H1 (cell line): ENCODE results near the gene RNF41. TPM values are rescaled to one million over a fixed set of nuclear protein-coding genes. Genes with fewer than 3 reads are reported as not detected.

Experiments used
- CTCF ChIA-PET: fragments of 300-600 bp; sonication (Branson Sonifier 250); formaldehyde crosslinking; loops from one replicate; lab custom pipeline; 2021; ENCODE audit not compliant: partially characterized antibody; lab: Charles Lee
- POLR2A ChIA-PET: fragments of 300-600 bp; sonication (Branson Sonifier 250); formaldehyde crosslinking; loops from one replicate; lab custom pipeline; 2021; ENCODE audit warnings: inconsistent platforms; ENCODE audit not compliant: partially characterized antibody; lab: Charles Lee
- DNase-seq, 2 experiments: peaks; one replicate each; pipeline versions ENCODE4 v3.0.0 to v3.0.0-alpha.2; 2010 to 2022; ENCODE audit warnings: low spot score in 2 of 2, low read depth in 1 of 2, mixed read lengths in 1 of 2
- FAIRE-seq: peaks from 2 replicates; lab custom pipeline; 2011; peaks lifted over from hg19 to GRCh38; lab: Jason Lieb, UNC
- H2AFZ ChIP-seq: 2 replicates; pipeline ENCODE4 v1.8.1; 2012; ENCODE audit warnings: low read length, inconsistent platforms
- H2AK5ac ChIP-seq: 2 replicates; pipeline ENCODE4 v1.6.1; 2013; ENCODE audit warnings: low read depth, low read length
- H2BK120ac ChIP-seq: replicated peaks from 2 replicates; pipeline ENCODE3; 2013; ENCODE audit warnings: low read depth, low read length, inconsistent platforms
- H2BK12ac ChIP-seq: 2 replicates; pipeline ENCODE4 v1.6.1; 2013; ENCODE audit warnings: low read depth, low read length
- H2BK15ac ChIP-seq: 2 replicates; pipeline ENCODE4 v1.6.1; 2013; ENCODE audit warnings: low read length
- H2BK20ac ChIP-seq: 2 replicates; pipeline ENCODE4 v1.6.1; 2013; ENCODE audit warnings: low read length
- H2BK5ac ChIP-seq: 2 replicates; pipeline ENCODE4 v1.6.1; 2013; ENCODE audit warnings: low read depth, low read length
- H3K14ac ChIP-seq: 2 replicates; pipeline ENCODE4 v1.6.1; 2013; ENCODE audit warnings: inconsistent platforms; ENCODE audit not compliant: insufficient read length
- H3K18ac ChIP-seq: 2 replicates; pipeline ENCODE4 v1.6.1; 2013; ENCODE audit warnings: low read length; ENCODE audit errors: extremely low read depth
- H3K23ac ChIP-seq: 2 replicates; pipeline ENCODE4 v1.6.1; 2013; ENCODE audit warnings: inconsistent platforms; ENCODE audit not compliant: insufficient read length
- H3K23me2 ChIP-seq: 2 replicates; pipeline ENCODE4 v1.6.1; 2013; ENCODE audit warnings: low read depth, low read length
- H3K27ac ChIP-seq: 2 replicates; pipeline ENCODE4 v1.6.1; 2011; ENCODE audit warnings: low read depth, low read length, inconsistent platforms
- H3K27me3 ChIP-seq, 4 experiments: replicated peaks in 1 of 4; 1 replicate in 1 of 4; 2 replicates in 3 of 4; pipeline versions ENCODE4 v1.6.1 to v1.8.1; 2011 to 2013; ENCODE audit warnings: low read length in 3 of 4, mild to moderate bottlenecking in 3 of 4, inconsistent platforms in 2 of 4, mixed read lengths in 2 of 4, moderate library complexity in 1 of 4; ENCODE audit not compliant: control insufficient read depth in 3 of 4, insufficient read depth in 3 of 4; ENCODE audit errors: extremely low read depth in 1 of 4
- H3K36me3 ChIP-seq, 4 experiments: 2 replicates each; pipeline versions ENCODE4 v1.6.1 to v1.8.1; 2011 to 2013; ENCODE audit warnings: mild to moderate bottlenecking in 4 of 4, low read length in 3 of 4, moderate library complexity in 2 of 4, control low read depth in 1 of 4, inconsistent platforms in 1 of 4; ENCODE audit not compliant: insufficient read depth in 4 of 4, control insufficient read depth in 2 of 4
- H3K4ac ChIP-seq: replicated peaks from 2 replicates; pipeline ENCODE3; 2013; ENCODE audit warnings: low read length, low read depth, mixed read lengths, inconsistent platforms; ENCODE audit not compliant: insufficient read length
- H3K4me1 ChIP-seq, 4 experiments: replicated peaks in 1 of 4; 1 replicate in 1 of 4; 2 replicates in 3 of 4; pipeline versions ENCODE4 v1.6.1 to v1.8.1; 2011 to 2013; ENCODE audit warnings: low read length in 3 of 4, inconsistent platforms in 2 of 4, mixed read lengths in 1 of 4; ENCODE audit not compliant: insufficient read depth in 4 of 4, control insufficient read depth in 3 of 4
- H3K4me2 ChIP-seq, 2 experiments: 2 replicates each; pipeline versions ENCODE4 v1.6.1 to v1.8.1; 2011 to 2013; ENCODE audit warnings: low read depth in 2 of 2, low read length in 2 of 2, control low read depth in 1 of 2, inconsistent platforms in 1 of 2, mild to moderate bottlenecking in 1 of 2; ENCODE audit not compliant: insufficient read depth in 1 of 2
- H3K4me3 ChIP-seq, 4 experiments: fragments of 200-600, 300-600 bp in 1 of 4; sonication (generic), shearing (Covaris generic), sonication (Bioruptor Twin) in 1 of 4; 2 replicates each; pipeline versions ENCODE4 v1.5.1 to v1.8.1; 2011 to 2016; ENCODE audit warnings: low read length in 4 of 4, low read depth in 3 of 4, control low read depth in 2 of 4, inconsistent platforms in 2 of 4, mild to moderate bottlenecking in 2 of 4, mixed read lengths in 1 of 4, moderate library complexity in 1 of 4; ENCODE audit not compliant: insufficient read depth in 2 of 4; ENCODE audit errors: extremely low read depth in 1 of 4
- H3K56ac ChIP-seq: replicated peaks from 2 replicates; pipeline ENCODE3; 2013; ENCODE audit warnings: low read depth, mild to moderate bottlenecking, mixed read lengths, low read length, inconsistent platforms; ENCODE audit not compliant: insufficient read length
- H3K79me1 ChIP-seq: 2 replicates; pipeline ENCODE4 v1.6.1; 2013; ENCODE audit warnings: low read depth, low read length, control low read depth
- H3K79me2 ChIP-seq, 2 experiments: 2 replicates each; pipeline versions ENCODE4 v1.6.1 to v1.8.1; 2012 to 2013; ENCODE audit warnings: low read length in 2 of 2, mild to moderate bottlenecking in 2 of 2, inconsistent platforms in 1 of 2; ENCODE audit not compliant: insufficient read depth in 2 of 2, control insufficient read depth in 1 of 2
- H3K9ac ChIP-seq, 4 experiments: replicated peaks in 1 of 4; 1 replicate in 1 of 4; 2 replicates in 3 of 4; pipeline versions ENCODE4 v1.6.1 to v1.8.1; 2011 to 2013; ENCODE audit warnings: low read depth in 3 of 4, low read length in 3 of 4, control low read depth in 2 of 4, mild to moderate bottlenecking in 2 of 4, moderate library complexity in 2 of 4, inconsistent platforms in 1 of 4; ENCODE audit errors: extremely low read depth in 1 of 4
- H3K9me3 ChIP-seq, 2 experiments: 2 replicates each; pipeline versions ENCODE4 v1.6.1 to v1.8.1; 2012 to 2013; ENCODE audit warnings: mild to moderate bottlenecking in 2 of 2, moderate library complexity in 2 of 2, control low read depth in 1 of 2, inconsistent platforms in 1 of 2, low read depth in 1 of 2, low read length in 1 of 2, mixed read lengths in 1 of 2; ENCODE audit not compliant: insufficient read depth in 2 of 2
- H4K20me1 ChIP-seq, 2 experiments: replicated peaks in 1 of 2; 2 replicates each; pipeline versions ENCODE3 to v1.8.1; 2011 to 2013; ENCODE audit warnings: inconsistent platforms in 2 of 2, low read length in 2 of 2, mild to moderate bottlenecking in 1 of 2; ENCODE audit not compliant: insufficient read depth in 2 of 2, control insufficient read depth in 1 of 2
- H4K5ac ChIP-seq: 2 replicates; pipeline ENCODE4 v1.6.1; 2013; ENCODE audit warnings: low read length, low read depth, mixed read lengths, inconsistent platforms; ENCODE audit not compliant: insufficient read length
- H4K8ac ChIP-seq: 2 replicates; pipeline ENCODE4 v1.8.0; 2013; ENCODE audit warnings: mild to moderate bottlenecking, moderate library complexity, low read length, inconsistent platforms; ENCODE audit not compliant: insufficient read depth; ENCODE audit errors: extremely low read depth
- H4K91ac ChIP-seq: replicated peaks from 2 replicates; pipeline ENCODE3; 2013; ENCODE audit warnings: low read length, mixed read lengths, inconsistent platforms; ENCODE audit not compliant: insufficient read length
- ATF2 ChIP-seq: IDR thresholded peaks from 2 replicates; pipeline ENCODE4 v1.6.1; 2012; ENCODE audit warnings: low read length, inconsistent platforms
- BCL11A ChIP-seq, 2 experiments: IDR thresholded peaks; one replicate each; pipeline ENCODE4 v1.6.1; 2011; ENCODE audit warnings: low read depth in 2 of 2, low read length in 2 of 2, mild to moderate bottlenecking in 2 of 2
- CBX8 ChIP-seq: fragments of 300-800, 300-1000 bp; sonication (generic); IDR thresholded peaks from 2 replicates; pipeline ENCODE4 v1.7.1; 2016; ENCODE audit warnings: low read depth, low read length, borderline replicate concordance
- EP300 ChIP-seq, 2 experiments: IDR thresholded peaks; 1 replicate in 1 of 2; 2 replicates in 1 of 2; pipeline ENCODE4 v1.6.1; 2011 to 2012; ENCODE audit warnings: low read depth in 2 of 2, low read length in 2 of 2, mild to moderate bottlenecking in 2 of 2, borderline replicate concordance in 1 of 2, inconsistent platforms in 1 of 2, moderate library complexity in 1 of 2
- RXRA ChIP-seq: IDR thresholded peaks from 2 replicates; pipeline ENCODE4 v1.6.1; 2011; ENCODE audit warnings: low read depth, mild to moderate bottlenecking, low read length, moderate library complexity; ENCODE audit not compliant: insufficient read depth
- SIN3A ChIP-seq, 2 experiments: IDR thresholded peaks in 1 of 2; conservative IDR thresholded peaks in 1 of 2; 2 replicates each; pipeline ENCODE4 v1.6.1; 2011 to 2012; ENCODE audit warnings: low read length in 2 of 2, improper control_type of control experiment in 1 of 2, low read depth in 1 of 2, mild to moderate bottlenecking in 1 of 2
- SIX5 ChIP-seq: IDR thresholded peaks from 2 replicates; pipeline ENCODE4 v1.6.1; 2011; ENCODE audit warnings: mild to moderate bottlenecking, low read depth, low read length
- SP2 ChIP-seq: IDR thresholded peaks from 2 replicates; pipeline ENCODE4 v1.6.1; 2012; ENCODE audit warnings: mild to moderate bottlenecking, low read length, inconsistent platforms
- SP4 ChIP-seq: IDR thresholded peaks from 2 replicates; pipeline ENCODE4 v1.6.1; 2012; ENCODE audit warnings: low read length, inconsistent platforms
- SRF ChIP-seq: IDR thresholded peaks from 2 replicates; pipeline ENCODE4 v1.6.1; 2011; ENCODE audit warnings: mild to moderate bottlenecking, low read depth, low read length, moderate library complexity
- TBP ChIP-seq: IDR thresholded peaks from 2 replicates; pipeline ENCODE4 v1.6.1; 2011; ENCODE audit warnings: low read depth, low read length, improper control_type of control experiment
- TEAD4 ChIP-seq: IDR thresholded peaks from 2 replicates; pipeline ENCODE4 v1.6.1; 2012; ENCODE audit warnings: low read depth, low read length, inconsistent platforms, mixed read lengths
- YY1 ChIP-seq: IDR thresholded peaks from 2 replicates; pipeline ENCODE4 v1.6.1; 2011; ENCODE audit warnings: low read depth, mild to moderate bottlenecking, low read length
- WGBS, 2 experiments: shearing (Covaris generic) in 1 of 2; methylation state at CpG; one replicate each; pipeline versions ENCODE4 v1.1.6 to v1.1.7; 2013 to 2015; ENCODE audit warnings: low lambda C conversion rate in 2 of 2, mixed read lengths in 2 of 2, inconsistent platforms in 1 of 2, low coverage in 1 of 2, missing lambda C conversion rate in 1 of 2; ENCODE audit not compliant: insufficient replicate concordance in 2 of 2, insufficient coverage in 1 of 2, insufficient read length in 1 of 2; ENCODE audit errors: extremely low coverage in 1 of 2, missing lambda C conversion rate in 1 of 2; 5-methylcytosine and 5-hydroxymethylcytosine counted together
- polyA plus RNA-seq, 7 experiments: library from polyadenylated mRNA; depleted of rRNA in 3 of 7; stranded (reverse) in 5 of 7; unstranded in 2 of 7; fragments of >200 nt in 5 of 7; fragments of 200-250 nt in 2 of 7; gene quantifications; 1 replicate in 5 of 7; 2 replicates in 1 of 7; 4 replicates in 1 of 7; pipeline versions ENCODE4 v1.2.1 to v1.2.3, GENCODE V29; 2011 to 2013; ENCODE audit warnings: missing spikeins in 2 of 7, mixed read lengths in 2 of 7
- total RNA-seq: library from RNA; stranded (reverse); fragmentation: NEBNext Ultra II Directional; extraction: Animal tissue kit (Norgen Biotek cat#: 25700); gene quantifications from 2 replicates; pipeline ENCODE4 v1.2.1, GENCODE V29; 2021

Gene RNF41
- total and polyA plus RNA-seq, 2 of the 8 experiments (the other 6 are each of a cell fraction or from before 2014, with no cell fraction given): 55.5 to 98.6 TPM

GRCh38 chr12:56247923-56248322 lies 26.2 kb upstream of the RNF41 start:
- no peaks in the 10 kb centered on the region for H3K79me1 ChIP-seq
- H2BK20ac ChIP-seq: no peak overlapping the region
- no peaks in the 10 kb centered on the region for H3K79me2 ChIP-seq
- H3K4me1 ChIP-seq: no peaks in the 10 kb centered on the region
- H3K23me2 ChIP-seq: no peaks in the 10 kb centered on the region
- H3K9me3 ChIP-seq: no peaks in the 10 kb centered on the region
- no peak overlapping the region for H2BK12ac ChIP-seq
- no peak overlapping the region for H3K9ac ChIP-seq
- no peak overlapping the region for H3K18ac ChIP-seq
- H4K5ac ChIP-seq: no peak overlapping the region
- peaks cover 36 to 77% (median 67%) of the 10 kb centered on the region in 4 experiments for H3K36me3 ChIP-seq
- 99% methylated on average over 16 of the region's 16 CpGs; no CpG with 5 or more reads in 1 of the 2 experiments for WGBS, 2 experiments
- no peak overlapping the region for H4K91ac ChIP-seq
- FAIRE-seq (no peak), DNase-seq (no peak)
- H3K14ac ChIP-seq: no peak overlapping the region
- no peak overlapping the region for H3K27ac ChIP-seq
- no peak overlapping the region for H4K8ac ChIP-seq
- H2BK5ac ChIP-seq: no peak overlapping the region
- no peaks in the 10 kb centered on the region for H3K27me3 ChIP-seq
- H2AK5ac ChIP-seq: no peak overlapping the region
- H3K4me3 ChIP-seq: no peak overlapping the region
- ChIA-PET CTCF (interaction anchor here (0.7 to 4.5 kb wide), 12 partner anchors 9 to 122 kb away, joined by 3 to 33 read pairs (median 4); partner anchors contain the start of genes ANKRD52, RNF41 and SMARCC2), POLR2A (interaction anchor here (0.5 to 5.6 kb wide), 16 partner anchors 9 to 168 kb away, joined by 3 to 26 read pairs (median 5); partner anchors contain the start of genes ANKRD52, COQ10A, ERBB3 and PA2G4)
- no peak overlapping the region for H2BK120ac ChIP-seq
- H2BK15ac ChIP-seq: no peak overlapping the region
- H3K4ac ChIP-seq: no peak overlapping the region
- no peak overlapping the region for H2AFZ ChIP-seq
- H3K4me2 ChIP-seq: no peak overlapping the region
- H3K23ac ChIP-seq: no peak overlapping the region
- H4K20me1 ChIP-seq: peaks cover 0 to 6% of the 10 kb centered on the region in 2 experiments
- H3K56ac ChIP-seq: no peak overlapping the region
- TF ChIP-seq SIX5: no peak
- TF ChIP-seq SRF: no peak
- TF ChIP-seq TBP: no peak
- no peak for TF ChIP-seq YY1
- no peak for TF ChIP-seq BCL11A (IDR thresholded peaks at IDR 0.05; ENCODE audit: low read depth in 2 of 2, low read length in 2 of 2)
- TF ChIP-seq EP300 (IDR thresholded peaks at IDR 0.05; ENCODE audit: borderline replicate concordance in 1 of 2, low read depth in 2 of 2, low read length in 2 of 2): no peak
- no peak for TF ChIP-seq CBX8
- no peak for TF ChIP-seq SP4
- no peak for TF ChIP-seq SP2
- TF ChIP-seq SIN3A (conservative IDR thresholded peaks at IDR 0.05 in 1 of 2, IDR thresholded peaks at IDR 0.05 in 1 of 2; ENCODE audit: low read depth in 1 of 2, low read length in 2 of 2): no peak
- no peak for TF ChIP-seq TEAD4
- no peak for TF ChIP-seq ATF2
- TF ChIP-seq RXRA: no peak
